OCI-LY1 (cell line): Measurements from ENCODE around the gene PPP2R2C.

ENCODE experiments used
- H2AFZ ChIP-seq: fragments of 200-600 bp; sonication (generic), shearing (Covaris generic); 2 replicates; pipeline ENCODE4 v1.6.0; 2014; ENCODE audit warnings: antibody characterized with exemption, mild to moderate bottlenecking, low read length
- H3F3A ChIP-seq: fragments of 200-600 bp; sonication (generic), shearing (Covaris generic); 2 replicates; pipeline ENCODE4 v1.6.0; 2014; ENCODE audit warnings: mild to moderate bottlenecking, antibody characterized with exemption, low read length, moderate library complexity; ENCODE audit not compliant: insufficient read depth
- H3K27ac ChIP-seq: fragments of 200-600 bp; sonication (generic); 2 replicates; pipeline ENCODE4 v1.5.1; 2014; ENCODE audit warnings: low read length, mixed run types, mild to moderate bottlenecking, low read depth; ENCODE audit not compliant: poor library complexity, severe bottlenecking
- H3K27me3 ChIP-seq: fragments of 200-600 bp; sonication (generic); 2 replicates; pipeline ENCODE4 v1.6.0; 2014; ENCODE audit warnings: antibody characterized with exemption, mild to moderate bottlenecking, low read length, moderate library complexity; ENCODE audit not compliant: insufficient read depth
- H3K36me3 ChIP-seq: fragments of 200-600 bp; sonication (generic); 2 replicates; pipeline ENCODE4 v1.6.1; 2014; ENCODE audit warnings: mild to moderate bottlenecking, antibody characterized with exemption, low read length, moderate library complexity, mixed read lengths; ENCODE audit not compliant: insufficient read depth
- H3K4me1 ChIP-seq: fragments of 200-600 bp; sonication (generic); 2 replicates; pipeline ENCODE4 v1.5.1; 2014; ENCODE audit warnings: mild to moderate bottlenecking, low read length, moderate library complexity; ENCODE audit not compliant: insufficient read depth, severe bottlenecking
- H3K4me2 ChIP-seq: fragments of 200-600 bp; sonication (generic), shearing (Covaris generic); 2 replicates; pipeline ENCODE4 v1.6.1; 2014; ENCODE audit warnings: low read length
- H3K4me3 ChIP-seq: fragments of 200-600 bp; sonication (generic); 2 replicates; pipeline ENCODE4 v1.5.1; 2014; ENCODE audit warnings: low read length, low read depth, mild to moderate bottlenecking, mixed read lengths; ENCODE audit not compliant: poor library complexity, severe bottlenecking
- H3K79me2 ChIP-seq: fragments of 200-600 bp; shearing (Covaris generic); 2 replicates; pipeline ENCODE4 v1.6.1; 2016; ENCODE audit warnings: mixed run types, low read length, mixed read lengths; ENCODE audit not compliant: insufficient read depth
- H3K9ac ChIP-seq: fragments of 200-600 bp; sonication (generic), shearing (Covaris generic); 2 replicates; pipeline ENCODE4 v1.6.1; 2014; ENCODE audit warnings: mild to moderate bottlenecking, low read length, mixed read lengths
- H3K9me2 ChIP-seq: fragments of 200-600 bp; sonication (generic), shearing (Covaris generic); 2 replicates; pipeline ENCODE4 v1.6.1; 2014; ENCODE audit warnings: low read depth, mild to moderate bottlenecking, low read length, mixed read lengths
- H3K9me3 ChIP-seq: fragments of 200-600 bp; shearing (Covaris generic); 2 replicates; pipeline ENCODE4 v1.6.1; 2014; ENCODE audit warnings: low read length, mixed read lengths
- H4K20me1 ChIP-seq: fragments of 200-600 bp; sonication (generic), shearing (Covaris generic); 2 replicates; pipeline ENCODE4 v1.6.0; 2016; ENCODE audit warnings: mild to moderate bottlenecking, low read length; ENCODE audit not compliant: insufficient read depth
- EZH2 ChIP-seq: fragments of 200-600 bp; sonication (generic), shearing (Covaris generic); IDR thresholded peaks from 2 replicates; pipeline ENCODE4 v1.8.0; 2017; ENCODE audit warnings: borderline replicate concordance, mixed run types, mild to moderate bottlenecking, antibody characterized with exemption, low read length, moderate library complexity, mixed read lengths
- TF ChIP-seq, protein P1 (sequence below): fragments of 200-600 bp; sonication (generic), shearing (Covaris generic); IDR thresholded peaks from 2 replicates; pipeline ENCODE4 v1.5.1; 2017; ENCODE audit warnings: mild to moderate bottlenecking, antibody characterized with exemption, low read length, moderate library complexity, mixed read lengths

PPP2R2C gene

DNA sequence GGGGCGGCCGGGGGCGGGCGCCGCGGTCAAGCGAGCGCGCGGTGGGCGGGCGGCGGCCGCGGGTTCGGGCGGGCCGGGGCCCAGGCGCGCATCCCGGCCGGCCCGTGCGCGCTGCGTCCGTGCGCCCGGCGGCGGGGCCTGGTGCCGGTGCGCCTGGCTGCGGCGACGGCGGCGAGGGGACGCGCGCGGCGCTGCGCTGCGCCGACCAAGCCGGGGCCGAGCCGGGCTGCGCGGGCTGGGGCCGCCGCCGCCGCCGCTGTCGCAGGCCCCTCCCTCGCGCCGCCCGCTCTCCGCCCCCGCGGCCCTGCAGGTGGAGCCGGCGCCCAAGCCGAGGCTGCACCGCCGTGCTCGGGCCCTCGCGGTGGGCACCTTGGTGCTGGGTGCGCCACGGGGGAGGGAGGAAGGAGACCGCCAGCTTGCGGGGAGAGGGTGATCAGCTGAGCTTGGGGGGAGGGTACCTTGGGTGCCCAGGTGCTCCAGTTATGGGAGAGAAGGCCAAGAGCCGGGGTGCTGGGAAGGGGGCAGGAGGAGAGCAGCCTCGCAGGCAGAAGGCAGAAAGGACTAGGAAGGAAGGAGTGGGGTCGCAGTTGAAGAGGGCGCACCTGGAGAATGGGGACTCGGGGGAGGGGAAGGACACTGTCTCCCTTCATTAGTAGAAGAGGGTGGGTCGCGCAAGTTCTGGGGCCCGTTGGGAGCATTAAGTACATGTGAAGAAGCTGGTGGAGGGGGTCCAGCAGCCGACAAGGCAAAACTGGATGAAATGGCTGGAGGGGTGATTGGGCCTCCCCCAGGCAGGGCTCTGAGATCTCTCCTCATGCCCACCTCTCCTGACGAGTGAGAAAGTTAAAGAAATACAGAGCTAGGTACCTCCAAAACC is at the start of gene PPP2R2C:
TSS of gene PPP2R2C (minus strand) at position 228 of the 877 bp plus-strand sequence. CDS start 385 bp downstream, outside the sequence.
- Histone ChIP-seq H3F3A (no peaks in the 10 kb centered on the region), H3K4me3 (no peak within 1 kb of the TSS), H3K27ac (no peak within 1 kb of the TSS), H3K79me2 (no peaks in the 10 kb centered on the region), H3K36me3 (no peaks in the 10 kb centered on the region), H3K9me3 (no peaks in the 10 kb centered on the region), H3K9ac (no peak within 1 kb of the TSS), H2AFZ (no peak within 1 kb of the TSS), H3K4me1 (no peaks in the 10 kb centered on the region), H3K9me2 (no peaks in the 10 kb centered on the region), H3K27me3 (no peaks in the 10 kb centered on the region), H3K4me2 (no peak within 1 kb of the TSS), H4K20me1 (no peaks in the 10 kb centered on the region)
- TF ChIP-seq EZH2, result no peak
- TF ChIP-seq, protein P1, sequence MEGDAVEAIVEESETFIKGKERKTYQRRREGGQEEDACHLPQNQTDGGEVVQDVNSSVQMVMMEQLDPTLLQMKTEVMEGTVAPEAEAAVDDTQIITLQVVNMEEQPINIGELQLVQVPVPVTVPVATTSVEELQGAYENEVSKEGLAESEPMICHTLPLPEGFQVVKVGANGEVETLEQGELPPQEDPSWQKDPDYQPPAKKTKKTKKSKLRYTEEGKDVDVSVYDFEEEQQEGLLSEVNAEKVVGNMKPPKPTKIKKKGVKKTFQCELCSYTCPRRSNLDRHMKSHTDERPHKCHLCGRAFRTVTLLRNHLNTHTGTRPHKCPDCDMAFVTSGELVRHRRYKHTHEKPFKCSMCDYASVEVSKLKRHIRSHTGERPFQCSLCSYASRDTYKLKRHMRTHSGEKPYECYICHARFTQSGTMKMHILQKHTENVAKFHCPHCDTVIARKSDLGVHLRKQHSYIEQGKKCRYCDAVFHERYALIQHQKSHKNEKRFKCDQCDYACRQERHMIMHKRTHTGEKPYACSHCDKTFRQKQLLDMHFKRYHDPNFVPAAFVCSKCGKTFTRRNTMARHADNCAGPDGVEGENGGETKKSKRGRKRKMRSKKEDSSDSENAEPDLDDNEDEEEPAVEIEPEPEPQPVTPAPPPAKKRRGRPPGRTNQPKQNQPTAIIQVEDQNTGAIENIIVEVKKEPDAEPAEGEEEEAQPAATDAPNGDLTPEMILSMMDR, result no peak

DNA sequence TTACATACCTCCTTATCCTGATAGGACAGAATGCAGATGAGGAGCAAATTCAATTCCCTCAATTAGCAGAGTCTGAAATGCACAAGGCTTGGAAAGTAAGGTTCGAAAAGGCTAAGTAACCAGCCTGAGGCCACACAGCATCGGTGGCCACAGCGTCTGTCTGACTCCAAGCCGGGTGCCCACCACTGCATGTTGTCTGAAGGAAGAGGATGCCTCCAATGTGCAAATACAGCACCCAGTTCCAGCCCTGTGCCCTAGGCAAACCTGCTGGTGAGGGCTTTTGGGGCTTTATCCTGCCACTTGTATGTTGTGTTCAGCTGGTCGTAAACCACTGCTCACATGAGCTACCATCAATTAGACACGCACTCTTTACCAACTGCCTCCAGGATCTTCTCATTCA is 48.6 kb upstream of the PPP2R2C start:
- H3K79me2 ChIP-seq, result no peaks in the 10 kb centered on the region
- H3K9me3 ChIP-seq, result no peaks in the 10 kb centered on the region
- no peaks in the 10 kb centered on the region for H3K36me3 ChIP-seq
- H3K27me3 ChIP-seq, result no peaks in the 10 kb centered on the region
- H3K9ac ChIP-seq, result no peak overlapping the region
- H4K20me1 ChIP-seq, result no peaks in the 10 kb centered on the region
- H2AFZ ChIP-seq, result no peak overlapping the region
- no peaks in the 10 kb centered on the region for H3K9me2 ChIP-seq
- no peak overlapping the region for H3K4me3 ChIP-seq
- no peaks in the 10 kb centered on the region for H3F3A ChIP-seq
- no peak overlapping the region for H3K4me2 ChIP-seq
- no peaks in the 10 kb centered on the region for H3K4me1 ChIP-seq
- no peak overlapping the region for H3K27ac ChIP-seq
- no peak for TF ChIP-seq EZH2
- TF ChIP-seq, protein P1, result no peak

DNA sequence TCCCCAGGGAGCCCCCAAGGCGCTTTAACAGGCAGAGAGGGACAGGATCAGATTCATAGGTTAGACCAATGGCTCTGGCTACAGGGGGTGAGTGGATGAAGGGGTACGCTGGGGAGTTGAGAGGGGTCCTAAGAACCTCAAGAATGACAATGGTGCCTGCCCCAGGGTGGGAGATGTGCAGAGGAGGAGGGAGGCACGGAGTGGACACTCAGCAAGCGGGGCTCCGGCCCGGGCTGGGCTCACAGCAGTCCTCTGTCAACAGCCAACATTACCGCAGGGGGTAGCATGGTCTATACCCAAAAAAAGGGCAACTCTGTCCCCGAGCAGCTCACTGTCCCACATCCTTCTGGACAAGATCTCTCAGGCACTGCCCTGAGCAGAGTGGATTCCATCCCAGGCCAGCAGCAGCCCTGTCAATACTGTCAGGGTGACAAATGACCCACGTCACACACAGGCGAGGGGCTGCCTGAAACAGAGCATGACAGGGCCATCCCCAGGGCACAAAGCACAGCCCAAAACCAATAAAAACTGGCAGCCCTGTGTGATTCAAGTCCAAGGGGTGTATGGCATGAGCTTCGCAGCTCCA is 47.7 kb upstream of the PPP2R2C start:
- no peaks in the 10 kb centered on the region for H3F3A ChIP-seq
- no peak overlapping the region for H3K4me2 ChIP-seq
- H4K20me1 ChIP-seq, result no peaks in the 10 kb centered on the region
- no peak overlapping the region for H3K9ac ChIP-seq
- no peaks in the 10 kb centered on the region for H3K9me2 ChIP-seq
- H3K27me3 ChIP-seq, result no peaks in the 10 kb centered on the region
- no peak overlapping the region for H3K4me3 ChIP-seq
- no peaks in the 10 kb centered on the region for H3K79me2 ChIP-seq
- no peak overlapping the region for H3K27ac ChIP-seq
- TF ChIP-seq, protein P1, result no peak
- TF ChIP-seq EZH2, result no peak
- no peaks in the 10 kb centered on the region for H3K4me1 ChIP-seq
- no peaks in the 10 kb centered on the region for H3K9me3 ChIP-seq
- H3K36me3 ChIP-seq, result no peaks in the 10 kb centered on the region
- H2AFZ ChIP-seq, result no peak overlapping the region
